GM21360 (cell line): ENCODE results near the gene CEBPA.

Source experiments
- ATAC-seq: cut with Tn5 transposase; IDR thresholded peaks from one replicate; pipeline ENCODE4 v1.9.1; 2021; ENCODE audit warnings: mild to moderate bottlenecking, moderate library complexity; ENCODE audit not compliant: unreplicated experiment

CEBPA gene

GRCh38 chr19:33289261-33289660 is 13.1 kb downstream of the CEBPA start:
- no peak for ATAC-seq

- no peak for ATAC-seq
These were observed 13.7 kb downstream of the CEBPA start for GRCh38 chr19:33288666-33289065.

- no peak for ATAC-seq
These were observed 14.4 kb downstream of the CEBPA start for GRCh38 chr19:33287927-33288326.

GRCh38 chr19:33287438-33287837 is 14.9 kb downstream of the CEBPA start:
- ATAC-seq = no peak

GRCh38 chr19:33286899-33287298 is 15.4 kb downstream of the CEBPA start:
- no peak for ATAC-seq

- no peak for ATAC-seq
These were observed 16.9 kb downstream of the CEBPA start for GRCh38 chr19:33285441-33285927.

GRCh38 chr19:33284756-33285155 is 17.6 kb downstream of the CEBPA start:
- ATAC-seq = no peak

GRCh38 chr19:33284146-33284643 is 18.1 kb downstream of the CEBPA start:
- ATAC-seq = no peak

- no peak for ATAC-seq
These were observed 18.7 kb downstream of the CEBPA start for GRCh38 chr19:33283589-33283988.

GRCh38 chr19:33282036-33282671 is 20.2 kb downstream of the CEBPA start:
- no peak for ATAC-seq

GRCh38 chr19:33281296-33281926 is 20.9 kb downstream of the CEBPA start:
- no peak for ATAC-seq

- ATAC-seq = peak; percentile 78
These were observed 21.9 kb downstream of the CEBPA start for GRCh38 chr19:33280351-33280921.

- no peak for ATAC-seq
These were observed 22.6 kb downstream of the CEBPA start for GRCh38 chr19:33279430-33280350.

GRCh38 chr19:33278403-33279269 is 23.7 kb downstream of the CEBPA start:
- no peak for ATAC-seq

GRCh38 chr19:33278023-33278402 is 24.3 kb downstream of the CEBPA start:
- ATAC-seq = no peak

GRCh38 chr19:33277434-33277833 is 24.9 kb downstream of the CEBPA start:
- ATAC-seq = no peak

- ATAC-seq = no peak
These were observed 26.3 kb downstream of the CEBPA start for GRCh38 chr19:33275933-33276619.

- ATAC-seq = no peak
These were observed 26.8 kb downstream of the CEBPA start for GRCh38 chr19:33275559-33275932.

GRCh38 chr19:33274663-33275558 is 27.4 kb downstream of the CEBPA start:
- no peak for ATAC-seq
